Stomach (tissue), 4 donors: ENCODE results near the gene AAMP.

ENCODE experiments used
- POLR2AphosphoS5 ChIP-seq, 3 donors: sonication (generic); formaldehyde crosslinking; IDR thresholded peaks; one replicate each; pipeline ENCODE4 v1.6.1; 2016; ENCODE audit warnings: antibody characterized with exemption in 3 of 3
- TF ChIP-seq, protein P1 (sequence below), 7 experiments: fragments of 450-650 bp in 4 of 7; fragments of 200-600 bp in 3 of 7; sonication (generic) in 3 of 7; IDR thresholded peaks; one replicate each; pipeline ENCODE4 v1.5.1; 2016 to 2019; ENCODE audit warnings: antibody characterized with exemption in 7 of 7, control low read depth in 2 of 7, mild to moderate bottlenecking in 1 of 7

GRCh38 chr2:218310853-218311540 is 41.1 kb upstream of the AAMP start:
- TF ChIP-seq, protein P1, sequence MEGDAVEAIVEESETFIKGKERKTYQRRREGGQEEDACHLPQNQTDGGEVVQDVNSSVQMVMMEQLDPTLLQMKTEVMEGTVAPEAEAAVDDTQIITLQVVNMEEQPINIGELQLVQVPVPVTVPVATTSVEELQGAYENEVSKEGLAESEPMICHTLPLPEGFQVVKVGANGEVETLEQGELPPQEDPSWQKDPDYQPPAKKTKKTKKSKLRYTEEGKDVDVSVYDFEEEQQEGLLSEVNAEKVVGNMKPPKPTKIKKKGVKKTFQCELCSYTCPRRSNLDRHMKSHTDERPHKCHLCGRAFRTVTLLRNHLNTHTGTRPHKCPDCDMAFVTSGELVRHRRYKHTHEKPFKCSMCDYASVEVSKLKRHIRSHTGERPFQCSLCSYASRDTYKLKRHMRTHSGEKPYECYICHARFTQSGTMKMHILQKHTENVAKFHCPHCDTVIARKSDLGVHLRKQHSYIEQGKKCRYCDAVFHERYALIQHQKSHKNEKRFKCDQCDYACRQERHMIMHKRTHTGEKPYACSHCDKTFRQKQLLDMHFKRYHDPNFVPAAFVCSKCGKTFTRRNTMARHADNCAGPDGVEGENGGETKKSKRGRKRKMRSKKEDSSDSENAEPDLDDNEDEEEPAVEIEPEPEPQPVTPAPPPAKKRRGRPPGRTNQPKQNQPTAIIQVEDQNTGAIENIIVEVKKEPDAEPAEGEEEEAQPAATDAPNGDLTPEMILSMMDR (IDR thresholded peaks at IDR 0.05), result no peak
- TF ChIP-seq POLR2AphosphoS5 (IDR thresholded peaks at IDR 0.05), result peak in 2 of 3 donors; percentile 9 to 11
